Ovary (tissue), 3 donors: ENCODE measurements around the gene POLN.

Experiments
- CTCF ChIP-seq, 3 donors: fragments of 450-650 bp in 2 of 3; fragments of 200-600 bp in 1 of 3; IDR thresholded peaks; one replicate each; pipeline versions ENCODE4 v1.5.1 to v1.8.0; 2016 to 2022; ENCODE audit warnings: antibody characterized with exemption in 3 of 3, mild to moderate bottlenecking in 1 of 3
- EP300 ChIP-seq: sonication (generic); formaldehyde crosslinking; IDR thresholded peaks from one replicate; pipeline ENCODE4 v1.6.1; 2017; ENCODE audit warnings: antibody characterized with exemption
- POLR2A ChIP-seq: fragments of 450-650 bp; IDR thresholded peaks from one replicate; pipeline ENCODE4 v1.6.1; 2017; ENCODE audit warnings: antibody characterized with exemption, mild to moderate bottlenecking, moderate library complexity
- donor health status: DM: no; HTN: no; CAD: no.

GRCh38 chr4:2049811-2050210 is 192.1 kb downstream of the POLN start:
- TF ChIP-seq CTCF (IDR thresholded peaks at IDR 0.05) (no peak), POLR2A (no peak), EP300 (no peak)
